Medulla oblongata (tissue), 1 donor: ENCODE results near the gene SRSF11.
"Not testable (repeated sequence)": the region's sequence is repeated elsewhere in the genome, so short reads cannot be mapped to it uniquely, and the experiment has no call there.

Source experiments
- DNase-seq: peaks from one replicate; pipeline ENCODE4 v3.0.0-alpha.2; 2015; ENCODE audit errors: extremely low spot score

SRSF11 gene

GRCh38 chr1:70221238-70222121, at the start of gene SRSF11:
SRSF11 (plus strand) TSS chr1:70221380; CDS start chr1:70221637, 257 bp downstream.
- peak; percentile 94 for DNase-seq

- no peak for DNase-seq
Observed at GRCh38 chr1:70171512-70171911, 49.7 kb upstream of the SRSF11 start.

GRCh38 chr1:70185181-70185580, 36.0 kb upstream of the SRSF11 start:
- DNase-seq = not testable (repeated sequence)

- no peak for DNase-seq
Observed at GRCh38 chr1:70188522-70188921, 32.7 kb upstream of the SRSF11 start.

- no peak for DNase-seq
Observed at GRCh38 chr1:70190180-70190579, 31.0 kb upstream of the SRSF11 start.

GRCh38 chr1:70192446-70192845, 28.7 kb upstream of the SRSF11 start:
- not testable (repeated sequence) for DNase-seq

GRCh38 chr1:70194601-70195000, 26.6 kb upstream of the SRSF11 start:
- DNase-seq = no peak

- DNase-seq = no peak
Observed at GRCh38 chr1:70195342-70195741, 25.8 kb upstream of the SRSF11 start.

GRCh38 chr1:70196333-70196732, 24.8 kb upstream of the SRSF11 start:
- no peak for DNase-seq

GRCh38 chr1:70200065-70200464, 21.1 kb upstream of the SRSF11 start:
- no peak for DNase-seq

- DNase-seq = no peak
Observed at GRCh38 chr1:70202173-70202758, 18.9 kb upstream of the SRSF11 start.

- no peak for DNase-seq
Observed at GRCh38 chr1:70204139-70204538, 17.0 kb upstream of the SRSF11 start.

GRCh38 chr1:70204600-70204999, 16.6 kb upstream of the SRSF11 start:
- DNase-seq = no peak

GRCh38 chr1:70205071-70205433, 16.1 kb upstream of the SRSF11 start:
- no peak for DNase-seq

- DNase-seq = peak; percentile 98
Observed at GRCh38 chr1:70205434-70206118, 15.6 kb upstream of the SRSF11 start, which contains the start of gene LRRC40. LRRC40 (minus strand) TSS chr1:70205579; CDS start chr1:70205540, 39 bp downstream.

GRCh38 chr1:70206833-70207232, 14.3 kb upstream of the SRSF11 start:
- not testable (repeated sequence) for DNase-seq

GRCh38 chr1:70207492-70207891, 13.7 kb upstream of the SRSF11 start:
- DNase-seq = no peak

GRCh38 chr1:70208292-70208691, 12.9 kb upstream of the SRSF11 start:
- DNase-seq = no peak

GRCh38 chr1:70210820-70211219, 10.4 kb upstream of the SRSF11 start:
- DNase-seq = no peak

GRCh38 chr1:70211541-70211940, 9.6 kb upstream of the SRSF11 start:
- DNase-seq = no peak

GRCh38 chr1:70220015-70220414, 1.2 kb upstream of the SRSF11 start:
- DNase-seq = no peak

- no peak for DNase-seq
Observed at GRCh38 chr1:70220517-70221237, 503 bp upstream of the SRSF11 start.
